Measurements from ENCODE around the gene VPS16. TPM values are rescaled to one million over a fixed set of nuclear protein-coding genes. Genes with fewer than 3 reads are reported as not detected.

The VPS16 gene
- total RNA-seq, 3 donors from 2014 or later (not counting 1 experiment from before 2014, with no cell fraction given) = 108 to 118 (median 109) TPM

- no peak for TF ChIP-seq CTCF (IDR thresholded peaks at IDR 0.05)
- Mint-ChIP-seq H3K27me3 (ENCODE audit: low read depth in 2 of 2) (no peaks in the 10 kb centered on the region), H3K36me3 (no peaks in the 10 kb centered on the region), H3K27ac (peak overlapping the region; percentile 35 to 48), H3K4me1 (peaks cover 66% of the 10 kb centered on the region in 2 donors), H3K9me3 (no peaks in the 10 kb centered on the region), H3K4me3 (no peak overlapping the region)
- Histone ChIP-seq H3K27ac (ENCODE audit: low read length) (no peak overlapping the region), H3K27me3 (ENCODE audit: control insufficient read depth, insufficient read depth, low read length) (no peaks in the 10 kb centered on the region), H3K4me3 (ENCODE audit: low read length) (no peak overlapping the region), H3K9me3 (ENCODE audit: control insufficient read depth, insufficient read depth, low read length) (no peaks in the 10 kb centered on the region), H3K36me3 (ENCODE audit: control insufficient read depth, insufficient read depth, low read length) (no peaks in the 10 kb centered on the region), H3K4me1 (ENCODE audit: control insufficient read depth, insufficient read depth, low read length) (peaks cover 8% of the 10 kb centered on the region)
- WGBS (ENCODE audit: insufficient coverage) = 77% methylated on average over 6 of the region's 7 CpGs
- intact Hi-C loops (cut with micrococcal nuclease) = no loop called here
- DNase-seq = no peak
- ATAC-seq = no peak
Measured at GRCh38 chr20:2880650-2881049, 40.1 kb downstream of the VPS16 start.

- Mint-ChIP-seq H3K36me3 (no peaks in the 10 kb centered on the region), H3K4me3 (no peak overlapping the region), H3K27me3 (ENCODE audit: low read depth in 2 of 2) (no peaks in the 10 kb centered on the region), H3K9me3 (no peaks in the 10 kb centered on the region), H3K4me1 (peaks cover 61 to 68% of the 10 kb centered on the region in 2 donors), H3K27ac (peak overlapping the region; percentile 24 to 64)
- no peak for TF ChIP-seq CTCF (IDR thresholded peaks at IDR 0.05)
- Histone ChIP-seq H3K36me3 (ENCODE audit: control insufficient read depth, insufficient read depth, low read length) (no peaks in the 10 kb centered on the region), H3K27ac (ENCODE audit: low read length) (no peak overlapping the region), H3K4me3 (ENCODE audit: low read length) (no peak overlapping the region), H3K4me1 (ENCODE audit: control insufficient read depth, insufficient read depth, low read length) (peaks cover 5% of the 10 kb centered on the region), H3K27me3 (ENCODE audit: control insufficient read depth, insufficient read depth, low read length) (no peaks in the 10 kb centered on the region), H3K9me3 (ENCODE audit: control insufficient read depth, insufficient read depth, low read length) (no peaks in the 10 kb centered on the region)
- 71% methylated on average over 1 of the region's 3 CpGs for WGBS (ENCODE audit: insufficient coverage)
- intact Hi-C loops (cut with micrococcal nuclease) = no loop called here
- no peak for DNase-seq
- ATAC-seq = peak in 1 of 3 donors; percentile 15
Measured at GRCh38 chr20:2883726-2884637, 43.4 kb downstream of the VPS16 start.

DNA sequence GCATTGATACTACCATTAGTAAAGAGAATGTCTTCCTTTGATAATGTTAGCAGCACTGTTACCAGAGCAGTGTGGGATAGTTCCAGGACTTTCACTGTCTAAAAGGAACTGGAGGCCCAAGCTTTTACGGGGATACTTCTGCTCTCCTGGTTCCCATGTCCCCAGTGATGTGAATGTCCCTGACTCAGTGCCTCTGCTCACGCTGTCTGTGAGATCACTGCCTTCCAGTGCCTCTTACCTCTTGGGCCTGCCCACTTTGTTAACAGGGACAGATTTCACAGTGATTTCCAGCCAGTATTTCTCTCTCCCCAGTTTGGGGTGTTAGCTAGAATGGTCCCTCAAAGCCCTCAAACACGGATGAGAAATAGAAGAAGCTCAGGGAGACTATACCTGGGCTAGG is 47.2 kb downstream of the VPS16 start:
- Histone ChIP-seq H3K4me3 (ENCODE audit: low read length) (no peak overlapping the region), H3K9me3 (ENCODE audit: control insufficient read depth, insufficient read depth, low read length) (no peaks in the 10 kb centered on the region), H3K27me3 (ENCODE audit: control insufficient read depth, insufficient read depth, low read length) (no peaks in the 10 kb centered on the region), H3K4me1 (ENCODE audit: control insufficient read depth, insufficient read depth, low read length) (peaks cover 5% of the 10 kb centered on the region), H3K36me3 (ENCODE audit: control insufficient read depth, insufficient read depth, low read length) (no peaks in the 10 kb centered on the region), H3K27ac (ENCODE audit: low read length) (no peak overlapping the region)
- no peak for ATAC-seq
- WGBS (ENCODE audit: insufficient coverage) = 98% methylated on average over 2 of the region's 3 CpGs
- intact Hi-C loops (cut with micrococcal nuclease) = no loop called here
- Mint-ChIP-seq H3K4me1 (peaks cover 76 to 79% of the 10 kb centered on the region in 2 donors), H3K27ac (peak overlapping the region in 1 of 2 donors; percentile 2), H3K27me3 (ENCODE audit: low read depth in 2 of 2) (no peaks in the 10 kb centered on the region), H3K36me3 (no peaks in the 10 kb centered on the region), H3K4me3 (no peak overlapping the region), H3K9me3 (no peaks in the 10 kb centered on the region)
- DNase-seq = no peak
- no peak for TF ChIP-seq CTCF (IDR thresholded peaks at IDR 0.05)
